Gastroesophageal sphincter (tissue), 3 donors: Measurements from ENCODE around the gene TGM4.

Source experiments
- EP300 ChIP-seq: sonication (generic); formaldehyde crosslinking; IDR thresholded peaks from one replicate; pipeline ENCODE4 v1.6.1; 2017; ENCODE audit warnings: antibody characterized with exemption, mild to moderate bottlenecking
- POLR2A ChIP-seq, 2 donors: fragments of 450-650 bp; IDR thresholded peaks; one replicate each; pipeline ENCODE4 v1.6.1; 2017; ENCODE audit warnings: antibody characterized with exemption in 2 of 2, mild to moderate bottlenecking in 2 of 2, moderate library complexity in 1 of 2
- POLR2AphosphoS5 ChIP-seq: sonication (generic); formaldehyde crosslinking; IDR thresholded peaks from one replicate; pipeline ENCODE4 v1.6.1; 2017; ENCODE audit warnings: antibody characterized with exemption
- TF ChIP-seq, protein P1 (sequence below), 4 experiments: fragments of 200-600 bp in 2 of 4; fragments of 450-650 bp in 2 of 4; sonication (generic) in 1 of 4; IDR thresholded peaks; one replicate each; pipeline ENCODE4 v1.5.1; 2017 to 2019; ENCODE audit warnings: antibody characterized with exemption in 4 of 4, mild to moderate bottlenecking in 2 of 4, moderate library complexity in 2 of 4

- TF ChIP-seq, protein P1, sequence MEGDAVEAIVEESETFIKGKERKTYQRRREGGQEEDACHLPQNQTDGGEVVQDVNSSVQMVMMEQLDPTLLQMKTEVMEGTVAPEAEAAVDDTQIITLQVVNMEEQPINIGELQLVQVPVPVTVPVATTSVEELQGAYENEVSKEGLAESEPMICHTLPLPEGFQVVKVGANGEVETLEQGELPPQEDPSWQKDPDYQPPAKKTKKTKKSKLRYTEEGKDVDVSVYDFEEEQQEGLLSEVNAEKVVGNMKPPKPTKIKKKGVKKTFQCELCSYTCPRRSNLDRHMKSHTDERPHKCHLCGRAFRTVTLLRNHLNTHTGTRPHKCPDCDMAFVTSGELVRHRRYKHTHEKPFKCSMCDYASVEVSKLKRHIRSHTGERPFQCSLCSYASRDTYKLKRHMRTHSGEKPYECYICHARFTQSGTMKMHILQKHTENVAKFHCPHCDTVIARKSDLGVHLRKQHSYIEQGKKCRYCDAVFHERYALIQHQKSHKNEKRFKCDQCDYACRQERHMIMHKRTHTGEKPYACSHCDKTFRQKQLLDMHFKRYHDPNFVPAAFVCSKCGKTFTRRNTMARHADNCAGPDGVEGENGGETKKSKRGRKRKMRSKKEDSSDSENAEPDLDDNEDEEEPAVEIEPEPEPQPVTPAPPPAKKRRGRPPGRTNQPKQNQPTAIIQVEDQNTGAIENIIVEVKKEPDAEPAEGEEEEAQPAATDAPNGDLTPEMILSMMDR (IDR thresholded peaks at IDR 0.05), result no peak
- TF ChIP-seq POLR2A (IDR thresholded peaks at IDR 0.05) (no peak), POLR2AphosphoS5 (no peak), EP300 (no peak)
Observed at GRCh38 chr3:44831232-44831631, 43.2 kb upstream of the TGM4 start.
